HepG2 (cell line): ENCODE measurements around the gene GHRH. TPM values are rescaled to one million over a fixed set of nuclear protein-coding genes. Genes with fewer than 3 reads are reported as not detected.

Experiments used
- ATAC-seq: fragments of 200-7000 bp; cut with Tn5 transposase; 3 replicates; pipeline ENCODE4 v1.9.1; 2020; ENCODE audit warnings: mild to moderate bottlenecking, moderate library complexity
- BruUV-seq: library from RNA; stranded (reverse); fragments of 400-500 nt; replicated peaks from 2 replicates; lab custom pipeline; 2021; lab: Mats Ljungman, UMichigan
- CTCF ChIA-PET: fragments of 300-600 bp; formaldehyde crosslinking; extraction: SDS; loops from one replicate; lab custom pipeline; 2021; ENCODE audit warnings: low total read pairs, inconsistent platforms, low intra/inter-chr PET ratio; lab: Yijun Ruan, JAX
- POLR2A ChIA-PET: fragments of 350-600 bp; sonication (Branson Sonifier 250); formaldehyde crosslinking; loops from one replicate; lab custom pipeline; 2020; ENCODE audit warnings: antibody characterized with exemption, inconsistent platforms; lab: Yijun Ruan, JAX
- DNase-seq: peaks from one replicate; pipeline ENCODE4 v3.0.0-alpha.2; 2015; ENCODE audit warnings: low spot score
- FAIRE-seq: peaks from 3 replicates; lab custom pipeline; 2011; peaks lifted over from hg19 to GRCh38; lab: Jason Lieb, UNC
- H2AFZ ChIP-seq: one replicate; pipeline ENCODE4 v1.6.1; 2011; ENCODE audit warnings: low read length, inconsistent platforms
- H3K27ac ChIP-seq: fragments of 300-600 bp; 3 replicates; pipeline ENCODE4 v1.8.0; 2011; ENCODE audit warnings: mixed run types, mild to moderate bottlenecking, mixed read lengths, low read length, inconsistent platforms; ENCODE audit not compliant: insufficient read depth; ENCODE audit errors: extremely low read length
- H3K27me3 ChIP-seq, 2 experiments: fragments of 200-600 bp in 1 of 2; 2 replicates in 1 of 2; 3 replicates in 1 of 2; pipeline versions ENCODE4 v1.6.0 to v1.8.0; 2011; ENCODE audit warnings: low read length in 2 of 2, mild to moderate bottlenecking in 2 of 2, moderate library complexity in 2 of 2, inconsistent platforms in 1 of 2; ENCODE audit not compliant: insufficient read depth in 2 of 2, control insufficient read depth in 1 of 2
- H3K36me3 ChIP-seq, 2 experiments: fragments of 200-600 bp in 1 of 2; replicated peaks in 1 of 2; 2 replicates in 1 of 2; 3 replicates in 1 of 2; pipeline versions ENCODE4 v1.5.1 to v1.8.0; 2011; ENCODE audit warnings: low read length in 2 of 2, inconsistent platforms in 1 of 2; ENCODE audit not compliant: insufficient read depth in 2 of 2, control insufficient read depth in 1 of 2
- H3K4me1 ChIP-seq: 2 replicates; pipeline ENCODE4 v1.5.1; 2012; ENCODE audit warnings: low read length, inconsistent platforms; ENCODE audit not compliant: insufficient read depth
- H3K4me2 ChIP-seq: 2 replicates; pipeline ENCODE4 v1.6.0; 2011; ENCODE audit warnings: low read depth, low read length, inconsistent platforms
- H3K4me3 ChIP-seq, 3 experiments: fragments of 200-600 bp in 1 of 3; sonication (generic), shearing (Covaris generic) in 1 of 3; replicated peaks in 1 of 3; 2 replicates each; pipeline ENCODE4 v1.5.1; 2011 to 2016; ENCODE audit warnings: low read length in 3 of 3, inconsistent platforms in 2 of 3, low read depth in 2 of 3, mild to moderate bottlenecking in 2 of 3, control low read depth in 1 of 3, mixed read lengths in 1 of 3; ENCODE audit not compliant: insufficient read depth in 1 of 3
- H3K79me2 ChIP-seq: one replicate; pipeline ENCODE4 v1.6.1; 2011; ENCODE audit warnings: low read length, inconsistent platforms; ENCODE audit not compliant: insufficient read depth
- H3K9ac ChIP-seq: 2 replicates; pipeline ENCODE4 v1.6.0; 2011; ENCODE audit warnings: mild to moderate bottlenecking, low read depth, low read length, inconsistent platforms; ENCODE audit not compliant: insufficient read depth
- H3K9me3 ChIP-seq: 2 replicates; pipeline ENCODE4 v1.5.1; 2012; ENCODE audit warnings: mild to moderate bottlenecking, low read length
- H4K20me1 ChIP-seq: 2 replicates; pipeline ENCODE4 v1.6.0; 2011; ENCODE audit warnings: inconsistent platforms, mild to moderate bottlenecking, low read length, moderate library complexity; ENCODE audit not compliant: insufficient read depth
- DNMT3B ChIP-seq: conservative IDR thresholded peaks from 2 replicates; pipeline ENCODE4 v1.6.1; 2016; ENCODE audit warnings: missing biosample characterization, control low read depth
- EZH2 ChIP-seq: conservative IDR thresholded peaks from 2 replicates; pipeline ENCODE4 v1.6.1; 2012; ENCODE audit warnings: mild to moderate bottlenecking, low read depth, low read length, moderate library complexity
- FOXA3 ChIP-seq: IDR thresholded peaks from 2 replicates; pipeline ENCODE4 v1.6.1; 2016; ENCODE audit warnings: missing genetic modification reagents, missing compliant biosample characterization
- HDAC6 ChIP-seq: fragments of 200-600 bp; sonication (generic); IDR thresholded peaks from 2 replicates; pipeline ENCODE4 v1.7.0; 2017; ENCODE audit warnings: mild to moderate bottlenecking, antibody characterized with exemption, low read length, low read depth
- ZNF333 ChIP-seq: sonication (generic); formaldehyde crosslinking; IDR thresholded peaks from 2 replicates; pipeline ENCODE4 v1.4.0; 2020; ENCODE audit warnings: mild to moderate bottlenecking, missing genetic modification reagents, borderline replicate concordance
- ZNF44 ChIP-seq: sonication (generic); formaldehyde crosslinking; IDR thresholded peaks from 2 replicates; pipeline ENCODE4 v1.5.1; 2020; ENCODE audit warnings: mild to moderate bottlenecking, missing genetic modification reagents
- ZNF552 ChIP-seq: sonication (generic); formaldehyde crosslinking; IDR thresholded peaks from 2 replicates; pipeline ENCODE4 v1.9.0; 2022; ENCODE audit warnings: missing genetic modification reagents, mild to moderate bottlenecking, borderline replicate concordance
- ZNF605 ChIP-seq: sonication (generic); formaldehyde crosslinking; IDR thresholded peaks from 2 replicates; pipeline ENCODE4 v1.8.0; 2022; ENCODE audit warnings: mild to moderate bottlenecking, missing genetic modification reagents
- WGBS: methylation state at CpG from one replicate; pipeline ENCODE4 v1.1.6; 2017; ENCODE audit warnings: low lambda C conversion rate; 5-methylcytosine and 5-hydroxymethylcytosine counted together
- in situ Hi-C: cut with HindIII; loops from 2 replicates; pipeline ENCODE4 v1.10.0; 2017; ENCODE audit warnings: low pct_unique_long_range_greater_than_20kb; ENCODE audit not compliant: extremely low pct_ligation_motif_present
- intact Hi-C: fragments of 100-400 bp; cut with micrococcal nuclease; formaldehyde crosslinking; loops from one replicate; pipeline ENCODE4 v1.10.0; 2022; ENCODE audit not compliant: unreplicated experiment
- polyA plus RNA-seq, 8 experiments: library from polyadenylated mRNA; depleted of rRNA in 3 of 8; stranded (reverse) in 7 of 8; unstranded in 1 of 8; fragments of >200 nt; fragmentation: Illumina TruSeq in 4 of 8; extraction: Trizol in 4 of 8; gene quantifications; 2 replicates each; pipeline versions ENCODE4 v1.2.1 to v1.2.3, GENCODE V29; 2011 to 2016; ENCODE audit warnings: low read depth in 4 of 8, missing spikeins in 1 of 8, mixed read lengths in 1 of 8; ENCODE audit not compliant: insufficient read depth in 1 of 8
- total RNA-seq, 5 experiments: library from RNA; depleted of rRNA; stranded (reverse); fragments of >200 nt; fragmentation: Illumina TruSeq; extraction: Trizol; gene quantifications; 2 replicates each; pipeline ENCODE4 v1.2.3, GENCODE V29; 2016; ENCODE audit warnings: low read depth in 1 of 5
- TF ChIP-seq, protein P1 (sequence below): sonication (generic); formaldehyde crosslinking; IDR thresholded peaks from 2 replicates; pipeline ENCODE4 v1.4.0; 2020; ENCODE audit warnings: missing genetic modification reagents, mild to moderate bottlenecking, borderline replicate concordance
- TF ChIP-seq, protein P2 (sequence below): sonication (generic); formaldehyde crosslinking; IDR thresholded peaks from 2 replicates; pipeline ENCODE4 v1.5.1; 2020; ENCODE audit warnings: mild to moderate bottlenecking, missing genetic modification reagents, borderline replicate concordance
- TF ChIP-seq, protein P3 (sequence below): sonication (generic); formaldehyde crosslinking; IDR thresholded peaks from 2 replicates; pipeline ENCODE4 v1.4.0; 2020; ENCODE audit warnings: mild to moderate bottlenecking, missing genetic modification reagents
- TF ChIP-seq, protein P4 (sequence below), 2 experiments: sonication (generic) in 1 of 2; formaldehyde crosslinking in 1 of 2; IDR thresholded peaks; 2 replicates each; pipeline versions ENCODE4 v1.4.0 to v1.6.1; 2018 to 2020; ENCODE audit warnings: missing genetic modification reagents in 2 of 2, borderline replicate concordance in 1 of 2, low read depth in 1 of 2, mild to moderate bottlenecking in 1 of 2, missing biosample characterization in 1 of 2

Gene GHRH
- total and polyA plus RNA-seq, 2 of the 13 experiments (the other 11 are each of a cell fraction or from before 2014, with no cell fraction given): not detected

DNA sequence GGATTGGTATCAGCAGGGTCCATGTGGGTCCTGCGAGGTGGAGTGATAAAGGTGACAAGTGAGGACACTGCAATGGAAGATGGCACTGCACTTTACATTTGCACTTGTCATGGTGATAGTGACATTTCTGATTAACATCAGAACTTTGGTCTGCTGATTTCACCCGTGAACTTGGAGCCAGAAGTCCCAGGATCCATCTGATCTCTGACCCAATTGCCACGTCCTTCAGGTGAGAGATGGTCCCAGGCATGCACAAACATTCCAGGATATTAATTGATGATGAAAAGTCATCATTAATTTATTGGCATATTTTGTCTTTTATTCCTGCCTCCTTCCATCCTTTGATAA, 9.8 kb upstream of the GHRH start (continued):
- TF ChIP-seq, protein P1, sequence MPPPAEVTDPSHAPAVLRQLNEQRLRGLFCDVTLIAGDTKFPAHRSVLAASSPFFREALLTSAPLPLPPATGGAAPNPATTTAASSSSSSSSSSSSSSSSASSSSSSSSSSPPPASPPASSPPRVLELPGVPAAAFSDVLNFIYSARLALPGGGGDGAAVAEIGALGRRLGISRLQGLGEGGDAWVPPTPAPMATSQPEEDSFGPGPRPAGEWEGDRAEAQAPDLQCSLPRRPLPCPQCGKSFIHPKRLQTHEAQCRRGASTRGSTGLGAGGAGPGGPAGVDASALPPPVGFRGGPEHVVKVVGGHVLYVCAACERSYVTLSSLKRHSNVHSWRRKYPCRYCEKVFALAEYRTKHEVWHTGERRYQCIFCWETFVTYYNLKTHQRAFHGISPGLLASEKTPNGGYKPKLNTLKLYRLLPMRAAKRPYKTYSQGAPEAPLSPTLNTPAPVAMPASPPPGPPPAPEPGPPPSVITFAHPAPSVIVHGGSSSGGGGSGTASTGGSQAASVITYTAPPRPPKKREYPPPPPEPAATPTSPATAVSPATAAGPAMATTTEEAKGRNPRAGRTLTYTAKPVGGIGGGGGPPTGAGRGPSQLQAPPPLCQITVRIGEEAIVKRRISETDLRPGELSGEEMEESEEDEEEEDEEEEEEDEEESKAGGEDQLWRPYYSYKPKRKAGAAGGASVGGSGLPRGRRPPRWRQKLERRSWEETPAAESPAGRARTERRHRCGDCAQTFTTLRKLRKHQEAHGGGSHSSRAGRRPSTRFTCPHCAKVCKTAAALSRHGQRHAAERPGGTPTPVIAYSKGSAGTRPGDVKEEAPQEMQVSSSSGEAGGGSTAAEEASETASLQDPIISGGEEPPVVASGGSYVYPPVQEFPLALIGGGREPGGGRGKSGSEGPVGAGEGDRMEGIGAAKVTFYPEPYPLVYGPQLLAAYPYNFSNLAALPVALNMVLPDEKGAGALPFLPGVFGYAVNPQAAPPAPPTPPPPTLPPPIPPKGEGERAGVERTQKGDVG: no peak
- TF ChIP-seq EZH2: no peak
- TF ChIP-seq, all 625 proteins: peak for 11

DNA sequence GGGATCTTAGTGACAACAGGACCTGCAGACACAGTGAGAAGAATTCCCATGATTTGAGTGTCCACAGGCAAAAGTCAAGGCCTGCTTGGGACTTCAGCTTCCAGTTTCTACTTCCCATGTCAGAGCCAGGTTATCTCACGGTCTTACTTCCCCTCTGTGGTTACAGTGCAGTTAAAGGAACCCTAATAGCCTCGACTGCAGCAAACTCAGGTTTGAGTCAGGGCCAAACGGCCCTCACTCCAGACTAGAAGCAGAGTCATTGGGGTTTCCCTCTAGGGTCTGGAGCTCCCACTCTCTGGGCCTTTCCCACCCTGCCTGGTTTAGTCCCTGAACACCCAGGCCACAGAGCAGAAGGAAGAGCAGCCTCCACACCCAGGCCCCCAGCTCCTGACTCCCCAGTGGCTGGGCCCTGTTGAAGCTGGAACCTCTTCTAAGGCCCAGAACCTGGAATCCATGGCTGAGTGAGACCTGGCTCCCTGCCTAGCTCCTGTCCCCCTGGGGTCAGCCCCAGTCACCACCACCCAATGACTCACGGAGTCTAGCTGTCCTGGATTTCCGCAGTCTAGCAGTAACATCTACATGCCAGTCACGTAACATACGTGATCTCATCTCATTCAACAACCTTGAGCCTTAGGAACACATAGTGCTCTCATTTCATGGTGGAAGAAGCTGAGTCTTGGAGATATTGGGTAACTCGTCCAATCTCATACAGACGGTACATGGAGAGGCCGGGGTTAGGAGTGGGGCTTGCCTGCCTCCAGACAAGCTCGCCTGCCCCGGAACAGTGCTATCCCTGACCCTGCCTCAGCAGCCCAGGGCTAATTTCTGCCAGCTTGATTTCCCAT, 9.2 kb upstream of the GHRH start:
- peak overlapping the region; percentile 82 for H3K4me2 ChIP-seq
- H4K20me1 ChIP-seq: no peaks in the 10 kb centered on the region
- in situ Hi-C loops (loop anchor here (5.0 kb wide), 2 partner anchors 117 to 257 kb away; partner anchors contain the start of gene BLCAP), intact Hi-C loops (no loop called here)
- ATAC-seq (peak; percentile 66), FAIRE-seq (no peak), DNase-seq (peak; percentile 75)
- H3K79me2 ChIP-seq: no peaks in the 10 kb centered on the region
- H3K4me1 ChIP-seq: peaks cover 61% of the 10 kb centered on the region
- peaks cover 4 to 14% of the 10 kb centered on the region in 2 experiments; a peak in 4 of 5 replicates for H3K27me3 ChIP-seq
- POLR2A ChIA-PET: interaction anchor here (0.8 to 4.2 kb wide), 13 partner anchors 13 to 263 kb away, joined by 3 to 35 read pairs (median 4); partner anchors contain the start of genes BLCAP, MANBAL and SRC
- peak overlapping the region; percentile 34; the same call in 1 of the 2 replicates for H3K9ac ChIP-seq
- 31% methylated on average over 10 of the region's 12 CpGs for WGBS
- peak overlapping the region; percentile 44 for H2AFZ ChIP-seq
- CTCF ChIA-PET: interaction anchor here (3.6 to 4.8 kb wide), 2 partner anchors 114 to 264 kb away, joined by 57 to 58 read pairs; no protein-coding TSS in a partner anchor
- peak overlapping the region in 2 of 3 experiments; percentile 9 to 43; a peak in 4 of 6 replicates for H3K4me3 ChIP-seq
- no TSS peak for BruUV-seq
- H3K9me3 ChIP-seq: no peaks in the 10 kb centered on the region
- H3K36me3 ChIP-seq: no peaks in the 10 kb centered on the region
- no peak overlapping the region for H3K27ac ChIP-seq
- TF ChIP-seq DNMT3B: no peak
- TF ChIP-seq, protein P2, sequence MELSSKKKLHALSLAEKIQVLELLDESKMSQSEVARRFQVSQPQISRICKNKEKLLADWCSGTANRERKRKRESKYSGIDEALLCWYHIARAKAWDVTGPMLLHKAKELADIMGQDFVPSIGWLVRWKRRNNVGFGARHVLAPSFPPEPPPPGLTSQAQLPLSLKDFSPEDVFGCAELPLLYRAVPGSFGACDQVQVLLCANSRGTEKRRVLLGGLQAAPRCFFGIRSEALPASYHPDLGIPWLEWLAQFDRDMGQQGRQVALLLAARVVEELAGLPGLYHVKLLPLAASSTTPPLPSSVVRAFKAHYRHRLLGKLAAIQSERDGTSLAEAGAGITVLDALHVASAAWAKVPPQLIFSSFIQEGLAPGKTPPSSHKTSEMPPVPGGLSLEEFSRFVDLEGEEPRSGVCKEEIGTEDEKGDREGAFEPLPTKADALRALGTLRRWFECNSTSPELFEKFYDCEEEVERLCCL (CRISPR knock-in tag): no peak
- no peak for TF ChIP-seq ZNF552 (CRISPR knock-in tag)
- TF ChIP-seq, protein P3, sequence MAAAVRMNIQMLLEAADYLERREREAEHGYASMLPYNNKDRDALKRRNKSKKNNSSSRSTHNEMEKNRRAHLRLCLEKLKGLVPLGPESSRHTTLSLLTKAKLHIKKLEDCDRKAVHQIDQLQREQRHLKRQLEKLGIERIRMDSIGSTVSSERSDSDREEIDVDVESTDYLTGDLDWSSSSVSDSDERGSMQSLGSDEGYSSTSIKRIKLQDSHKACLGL: peak; percentile 43; the same call in 1 of the 2 replicates
- peak; percentile 54; the same call in 1 of the 2 replicates for TF ChIP-seq ZNF605 (CRISPR knock-in tag)
- TF ChIP-seq ZNF333: peak; percentile 64; the same call in 1 of the 2 replicates
- TF ChIP-seq ZNF44 (CRISPR knock-in tag): no peak
- TF ChIP-seq, protein P4, sequence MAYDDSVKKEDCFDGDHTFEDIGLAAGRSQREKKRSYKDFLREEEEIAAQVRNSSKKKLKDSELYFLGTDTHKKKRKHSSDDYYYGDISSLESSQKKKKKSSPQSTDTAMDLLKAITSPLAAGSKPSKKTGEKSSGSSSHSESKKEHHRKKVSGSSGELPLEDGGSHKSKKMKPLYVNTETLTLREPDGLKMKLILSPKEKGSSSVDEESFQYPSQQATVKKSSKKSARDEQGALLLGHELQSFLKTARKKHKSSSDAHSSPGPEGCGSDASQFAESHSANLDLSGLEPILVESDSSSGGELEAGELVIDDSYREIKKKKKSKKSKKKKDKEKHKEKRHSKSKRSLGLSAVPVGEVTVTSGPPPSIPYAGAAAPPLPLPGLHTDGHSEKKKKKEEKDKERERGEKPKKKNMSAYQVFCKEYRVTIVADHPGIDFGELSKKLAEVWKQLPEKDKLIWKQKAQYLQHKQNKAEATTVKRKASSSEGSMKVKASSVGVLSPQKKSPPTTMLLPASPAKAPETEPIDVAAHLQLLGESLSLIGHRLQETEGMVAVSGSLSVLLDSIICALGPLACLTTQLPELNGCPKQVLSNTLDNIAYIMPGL (CRISPR knock-in tag; IDR thresholded peaks at IDR 0.05; ENCODE audit: borderline replicate concordance in 1 of 2, low read depth in 1 of 2): no peak
- peak; percentile 33; the same call in 1 of the 2 replicates for TF ChIP-seq FOXA3 (CRISPR knock-in tag)
- TF ChIP-seq HDAC6: no peak
